Activated naive CD8-positive, alpha-beta T cell (primary cell): ENCODE measurements around the gene PRDM13.

ENCODE experiments used
- H3K27ac Mint-ChIP-seq: one replicate; pipeline ENCODE4 v1.8.0; 2021; ENCODE audit warnings: mixed read lengths
- H3K27me3 Mint-ChIP-seq: one replicate; pipeline ENCODE4 v1.8.0; 2021; ENCODE audit warnings: mixed read lengths
- H3K36me3 Mint-ChIP-seq: one replicate; pipeline ENCODE4 v1.8.0; 2021; ENCODE audit warnings: mixed read lengths
- H3K4me1 Mint-ChIP-seq: one replicate; pipeline ENCODE4 v1.8.0; 2021; ENCODE audit warnings: low read depth, mixed read lengths
- H3K4me3 Mint-ChIP-seq: one replicate; pipeline ENCODE4 v1.8.0; 2021; ENCODE audit warnings: mild to moderate bottlenecking, mixed read lengths
- H3K9me3 Mint-ChIP-seq: one replicate; pipeline ENCODE4 v1.8.0; 2021; ENCODE audit warnings: low read depth, mixed read lengths

PRDM13 gene

GRCh38 chr6:99606656-99607415 lies at the start of gene PRDM13:
Gene PRDM13, plus strand, starts transcription at chr6:99606833. Its CDS starts 202 bp downstream, at chr6:99607035.
- H3K4me3 Mint-ChIP-seq = no peak within 1 kb of the TSS
- H3K27ac Mint-ChIP-seq = no peak within 1 kb of the TSS
- peaks cover 3% of the 10 kb centered on the region for H3K9me3 Mint-ChIP-seq
- H3K27me3 Mint-ChIP-seq = peaks cover 64% of the 10 kb centered on the region
- H3K36me3 Mint-ChIP-seq = no peaks in the 10 kb centered on the region
- H3K4me1 Mint-ChIP-seq = peaks cover 54% of the 10 kb centered on the region

DNA sequence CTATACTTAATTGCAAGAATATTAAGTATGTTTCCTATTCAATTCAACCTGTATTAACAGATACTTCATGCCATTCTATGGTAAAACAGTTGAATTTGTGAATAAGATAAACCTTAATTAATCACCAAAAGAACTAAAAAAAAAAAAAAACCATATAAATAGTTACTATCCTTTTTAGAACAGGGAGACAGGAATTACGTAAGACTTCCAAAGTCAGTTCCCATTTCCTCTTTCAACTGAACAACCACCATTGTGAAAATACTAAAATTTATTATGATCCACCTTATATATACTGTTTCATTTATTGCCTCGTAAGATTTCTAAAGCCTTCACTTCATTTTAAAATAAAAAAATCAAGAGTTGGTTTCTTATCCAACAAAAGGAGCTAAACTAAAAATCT lies 47.6 kb upstream of the PRDM13 start:
- no peak overlapping the region for H3K4me3 Mint-ChIP-seq
- no peak overlapping the region for H3K27ac Mint-ChIP-seq
- peaks cover 8% of the 10 kb centered on the region for H3K36me3 Mint-ChIP-seq
- no peaks in the 10 kb centered on the region for H3K27me3 Mint-ChIP-seq
- H3K4me1 Mint-ChIP-seq = peaks cover 12% of the 10 kb centered on the region
- H3K9me3 Mint-ChIP-seq = no peaks in the 10 kb centered on the region

DNA sequence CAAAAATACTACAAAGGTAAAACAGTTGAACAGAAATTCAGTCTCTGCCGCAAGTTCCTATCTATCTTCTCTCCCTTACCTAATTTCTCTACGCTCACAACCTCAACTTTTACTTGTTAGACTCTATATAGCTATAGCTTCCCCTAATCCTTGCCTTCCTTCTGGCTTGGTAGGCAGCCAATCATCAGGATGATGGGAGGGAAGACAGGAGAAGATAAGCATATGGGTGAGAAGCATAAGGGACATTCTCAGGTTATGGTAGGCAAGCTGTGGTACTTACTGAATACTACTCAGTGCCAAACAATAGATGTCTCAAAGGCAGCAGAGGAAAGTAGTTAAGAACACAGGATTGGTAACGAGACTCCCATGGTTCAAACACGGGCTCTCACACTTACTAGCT lies 46.0 kb upstream of the PRDM13 start:
- Mint-ChIP-seq H3K4me3 (no peak overlapping the region), H3K4me1 (peaks cover 22% of the 10 kb centered on the region), H3K36me3 (peaks cover 6% of the 10 kb centered on the region), H3K9me3 (no peaks in the 10 kb centered on the region), H3K27me3 (no peaks in the 10 kb centered on the region), H3K27ac (no peak overlapping the region)

GRCh38 chr6:99563056-99563723 lies 43.4 kb upstream of the PRDM13 start:
- H3K27me3 Mint-ChIP-seq = no peaks in the 10 kb centered on the region
- no peak overlapping the region for H3K27ac Mint-ChIP-seq
- H3K9me3 Mint-ChIP-seq = no peaks in the 10 kb centered on the region
- H3K4me1 Mint-ChIP-seq = peaks cover 42% of the 10 kb centered on the region
- H3K36me3 Mint-ChIP-seq = no peaks in the 10 kb centered on the region
- no peak overlapping the region for H3K4me3 Mint-ChIP-seq

DNA sequence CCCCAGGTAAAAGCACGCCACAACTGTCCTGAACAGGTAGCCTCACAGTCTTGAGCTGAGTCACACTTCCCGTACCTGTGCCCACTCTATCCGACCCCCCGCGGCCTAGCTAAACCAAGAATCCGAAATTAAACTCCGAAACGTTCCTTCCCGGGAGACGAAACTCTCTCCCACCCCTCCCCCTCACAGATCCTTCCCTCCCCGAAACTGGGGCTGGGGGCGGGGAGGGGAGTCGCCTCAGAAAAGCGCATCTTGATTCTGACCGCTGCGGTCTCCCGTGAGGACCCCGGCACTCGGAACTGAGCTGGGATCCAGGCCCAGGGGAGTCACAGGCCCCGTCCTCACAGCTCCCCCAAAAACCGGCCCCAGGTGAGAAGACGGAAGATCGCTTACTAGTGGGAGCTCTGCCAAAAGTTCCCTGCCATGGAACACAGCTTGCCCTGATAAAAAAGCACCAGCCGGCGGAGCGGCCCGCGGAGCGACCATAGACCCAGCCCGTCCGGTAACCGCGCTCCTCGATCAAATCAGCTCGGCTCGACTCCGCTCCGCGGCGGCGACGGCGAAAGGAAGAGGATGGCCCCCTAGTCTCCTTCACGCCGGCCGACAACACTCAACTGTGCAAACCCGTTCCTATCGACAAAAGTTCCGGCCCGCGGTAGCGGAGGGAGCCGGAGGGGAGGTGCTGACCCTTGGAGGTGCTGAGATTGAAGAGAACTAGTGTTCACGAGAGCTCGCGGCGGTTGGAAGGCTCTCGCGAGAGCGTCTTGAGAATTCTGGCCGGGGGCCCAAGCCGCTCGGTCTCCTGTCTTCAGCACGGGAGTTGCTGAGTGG lies 38.3 kb upstream of the PRDM13 start, which contains the start of gene CCNC:
CCNC (minus strand) TSS at position 558 of the 831 bp plus-strand sequence; CDS start at position 425, 133 bp downstream.
- H3K9me3 Mint-ChIP-seq = no peaks in the 10 kb centered on the region
- H3K4me1 Mint-ChIP-seq = peaks cover 36% of the 10 kb centered on the region
- H3K27me3 Mint-ChIP-seq = no peaks in the 10 kb centered on the region
- H3K4me3 Mint-ChIP-seq = peak within 1 kb of the TSS; percentile 100
- peak within 1 kb of the TSS; percentile 96 for H3K27ac Mint-ChIP-seq
- no peaks in the 10 kb centered on the region for H3K36me3 Mint-ChIP-seq

DNA sequence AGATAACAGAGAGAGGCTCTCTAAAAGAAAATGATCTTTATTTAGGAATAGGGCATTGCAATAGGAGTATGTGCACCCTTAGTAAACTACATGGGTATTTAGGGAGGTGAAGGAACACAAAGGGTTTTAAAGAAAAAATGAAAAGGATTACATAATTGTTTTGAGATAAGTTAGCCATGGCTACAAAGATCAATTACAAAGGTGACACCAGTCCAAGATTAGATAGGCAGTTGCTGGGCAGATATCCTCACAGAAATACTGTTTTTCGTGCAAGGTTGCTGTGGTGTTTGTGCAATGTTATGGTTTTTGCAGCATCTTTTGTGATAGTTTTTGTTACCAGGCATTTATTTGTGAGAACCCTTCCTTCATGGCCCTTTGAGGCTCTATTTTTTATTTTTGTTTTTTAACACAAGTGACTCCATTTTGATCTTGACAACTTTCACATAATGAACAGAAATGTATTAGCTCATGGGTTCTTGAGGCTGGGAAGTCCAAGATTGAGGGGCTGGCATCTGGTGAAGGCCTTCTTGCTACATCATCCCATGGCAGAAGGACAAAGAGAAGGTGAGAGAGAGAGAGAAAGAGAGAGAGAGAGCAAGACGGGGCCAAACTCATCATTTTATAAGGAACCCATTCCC lies 32.5 kb upstream of the PRDM13 start:
- H3K9me3 Mint-ChIP-seq = no peaks in the 10 kb centered on the region
- peaks cover 8% of the 10 kb centered on the region for H3K27me3 Mint-ChIP-seq
- H3K4me1 Mint-ChIP-seq = no peaks in the 10 kb centered on the region
- no peak overlapping the region for H3K4me3 Mint-ChIP-seq
- no peaks in the 10 kb centered on the region for H3K36me3 Mint-ChIP-seq
- no peak overlapping the region for H3K27ac Mint-ChIP-seq

DNA sequence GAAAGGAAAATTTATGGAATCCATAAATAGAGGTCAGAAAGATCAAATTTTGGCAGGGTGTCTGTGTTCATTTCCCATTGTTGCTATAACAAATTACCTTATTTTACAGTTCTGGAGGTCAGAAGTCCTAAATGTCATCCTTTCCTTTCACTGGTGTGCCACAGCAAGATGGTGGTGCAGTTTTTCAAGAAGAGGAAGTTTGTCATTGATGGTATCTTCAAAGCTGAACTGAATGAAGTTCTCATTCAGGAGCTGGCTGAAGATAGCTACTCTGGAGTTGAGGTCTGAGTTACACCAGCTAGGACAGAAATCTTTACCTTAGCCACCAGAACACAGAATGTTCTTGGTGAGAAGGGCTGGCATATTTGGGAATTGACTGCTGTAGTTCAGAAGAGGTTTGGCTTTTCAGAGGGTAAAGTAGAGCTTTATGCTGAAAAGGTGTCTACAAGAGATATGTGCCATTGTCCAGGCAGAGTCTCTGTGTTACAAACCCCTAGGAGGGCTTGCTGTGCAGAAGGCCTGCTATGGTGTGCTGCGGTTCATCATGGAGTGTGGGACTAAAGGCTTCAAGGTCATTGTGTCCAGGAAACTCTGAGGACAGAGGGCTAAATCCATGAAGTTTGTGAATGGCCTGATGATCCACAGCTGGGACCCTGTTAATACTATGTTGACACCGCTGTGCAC lies 30.9 kb upstream of the PRDM13 start:
- Mint-ChIP-seq H3K9me3 (no peaks in the 10 kb centered on the region), H3K27me3 (peaks cover 13% of the 10 kb centered on the region), H3K4me1 (no peaks in the 10 kb centered on the region), H3K4me3 (no peak overlapping the region), H3K36me3 (no peaks in the 10 kb centered on the region), H3K27ac (no peak overlapping the region)

GRCh38 chr6:99579781-99580180 lies 26.9 kb upstream of the PRDM13 start:
- H3K4me1 Mint-ChIP-seq = no peaks in the 10 kb centered on the region
- no peak overlapping the region for H3K4me3 Mint-ChIP-seq
- H3K27ac Mint-ChIP-seq = no peak overlapping the region
- peaks cover 26% of the 10 kb centered on the region for H3K27me3 Mint-ChIP-seq
- H3K36me3 Mint-ChIP-seq = no peaks in the 10 kb centered on the region
- H3K9me3 Mint-ChIP-seq = no peaks in the 10 kb centered on the region

DNA sequence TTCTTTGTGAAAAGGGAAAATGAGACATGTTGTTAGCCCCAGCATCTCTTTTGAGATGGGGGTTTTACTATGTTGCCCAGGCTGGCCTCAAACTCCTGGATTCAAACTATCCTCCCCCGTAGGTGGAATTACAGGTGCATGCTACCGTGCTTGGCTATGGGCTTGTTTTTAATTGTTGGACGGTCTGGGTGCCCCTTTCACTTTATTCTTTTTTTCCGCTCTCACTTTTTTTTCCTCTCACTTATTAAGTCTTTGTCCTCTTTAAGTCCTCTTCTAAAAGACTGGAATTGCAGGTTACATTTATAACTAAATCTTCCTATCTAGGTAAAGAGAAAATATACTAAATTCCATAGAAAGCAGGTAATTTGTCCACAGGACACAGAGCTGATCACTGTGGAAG lies 18.8 kb upstream of the PRDM13 start:
- Mint-ChIP-seq H3K27me3 (peaks cover 41% of the 10 kb centered on the region), H3K4me1 (peaks cover 30% of the 10 kb centered on the region), H3K27ac (no peak overlapping the region), H3K9me3 (no peaks in the 10 kb centered on the region), H3K36me3 (no peaks in the 10 kb centered on the region), H3K4me3 (peak overlapping the region; percentile 89)

DNA sequence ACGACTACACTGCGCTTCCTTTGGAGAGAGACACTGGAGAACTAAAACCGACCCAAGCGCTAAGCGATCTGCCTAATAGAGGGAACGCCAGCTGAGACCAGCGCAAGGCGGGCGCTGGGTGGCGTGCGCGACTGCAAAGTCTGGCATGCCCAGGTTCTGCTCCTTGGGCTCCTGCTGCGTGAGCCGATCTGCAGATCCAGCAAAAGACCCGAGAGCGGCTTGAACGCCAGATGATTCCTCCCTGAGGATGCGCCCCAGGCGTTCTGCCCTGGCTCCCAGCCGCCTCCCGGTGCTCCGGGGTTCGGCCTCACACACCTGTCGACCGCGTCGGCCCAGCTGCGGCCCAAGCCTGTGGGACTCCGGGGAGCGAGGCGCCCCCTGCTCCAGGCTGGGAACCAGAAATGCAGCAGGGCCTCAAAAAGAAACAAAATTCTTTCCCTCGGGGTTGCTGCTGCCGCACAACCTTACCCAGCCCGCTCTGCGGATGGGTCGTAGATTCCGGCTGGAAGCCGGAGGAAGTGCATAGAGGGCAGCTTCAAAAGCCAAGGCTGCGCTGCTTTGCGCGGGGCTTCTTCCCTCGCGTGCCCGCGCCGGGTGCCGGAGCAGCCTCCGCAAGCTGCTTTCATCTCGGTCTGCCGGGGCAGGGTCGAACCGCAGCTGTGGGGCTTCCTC lies 17.9 kb upstream of the PRDM13 start:
- H3K27me3 Mint-ChIP-seq = peaks cover 42% of the 10 kb centered on the region
- H3K4me1 Mint-ChIP-seq = peaks cover 30% of the 10 kb centered on the region
- H3K4me3 Mint-ChIP-seq = peak overlapping the region; percentile 89
- H3K36me3 Mint-ChIP-seq = no peaks in the 10 kb centered on the region
- no peak overlapping the region for H3K27ac Mint-ChIP-seq
- H3K9me3 Mint-ChIP-seq = no peaks in the 10 kb centered on the region

DNA sequence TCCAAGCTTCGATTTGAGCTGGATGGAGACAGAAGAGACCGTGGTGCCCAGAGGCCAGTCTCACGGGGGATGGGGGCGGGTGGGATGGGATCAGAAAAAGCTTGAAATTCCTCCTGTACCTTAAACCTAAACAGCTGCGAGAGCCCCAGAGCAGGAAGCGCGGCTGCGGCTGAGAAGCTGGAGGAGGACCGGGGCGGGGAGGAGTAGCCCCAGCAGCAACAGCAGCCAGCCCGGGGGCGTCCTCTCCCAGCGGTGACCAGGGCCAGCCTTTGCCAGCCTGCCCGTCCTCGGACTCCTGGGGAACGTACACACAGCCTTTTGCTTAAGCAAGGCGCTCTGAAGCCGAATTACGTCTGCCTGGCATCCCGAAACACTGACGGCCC lies 17.4 kb upstream of the PRDM13 start:
- H3K9me3 Mint-ChIP-seq = no peaks in the 10 kb centered on the region
- H3K4me1 Mint-ChIP-seq = peaks cover 30% of the 10 kb centered on the region
- H3K27ac Mint-ChIP-seq = no peak overlapping the region
- H3K27me3 Mint-ChIP-seq = peaks cover 45% of the 10 kb centered on the region
- peak overlapping the region; percentile 89 for H3K4me3 Mint-ChIP-seq
- H3K36me3 Mint-ChIP-seq = no peaks in the 10 kb centered on the region

DNA sequence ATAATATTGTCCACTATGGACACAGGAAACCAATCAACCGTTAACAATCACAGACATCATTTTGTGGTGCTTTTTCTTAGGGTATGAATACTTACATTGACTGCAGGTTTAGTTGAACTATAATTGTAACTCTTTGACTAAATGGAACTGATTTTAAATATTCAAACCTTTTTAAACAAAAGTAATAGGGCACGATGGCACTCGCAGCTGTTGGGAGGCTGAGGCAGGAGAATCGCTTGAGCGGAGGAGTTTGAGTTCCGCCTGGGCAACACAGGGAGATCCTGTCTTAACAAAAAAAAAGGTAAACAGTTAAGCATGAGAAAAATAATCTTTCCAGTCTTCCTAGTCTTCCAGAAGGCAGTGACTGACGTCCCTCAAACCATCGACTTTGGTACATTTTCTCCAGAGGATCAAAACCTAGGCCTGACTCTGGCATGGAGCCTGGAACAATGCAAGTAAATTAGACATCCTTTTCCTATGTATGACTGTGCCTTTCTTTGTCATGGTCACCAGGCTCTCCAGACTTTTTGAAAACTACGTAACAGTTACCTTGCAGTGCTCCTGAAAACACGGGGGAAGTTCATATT lies 16.6 kb upstream of the PRDM13 start:
- Mint-ChIP-seq H3K27me3 (peaks cover 42% of the 10 kb centered on the region), H3K4me3 (peak overlapping the region; percentile 89)

GRCh38 chr6:99590728-99591672 lies 15.6 kb upstream of the PRDM13 start:
- Mint-ChIP-seq H3K27ac (no peak overlapping the region), H3K9me3 (peaks cover 5% of the 10 kb centered on the region), H3K4me3 (peak overlapping the region; percentile 38), H3K36me3 (peaks cover 2% of the 10 kb centered on the region), H3K4me1 (peaks cover 30% of the 10 kb centered on the region), H3K27me3 (peaks cover 48% of the 10 kb centered on the region)

More for the DNA sequence above, 16.6 kb upstream of the PRDM13 start:
- H3K9me3 Mint-ChIP-seq = no peaks in the 10 kb centered on the region
- no peak overlapping the region for H3K27ac Mint-ChIP-seq
- H3K4me1 Mint-ChIP-seq = peaks cover 30% of the 10 kb centered on the region
- H3K36me3 Mint-ChIP-seq = no peaks in the 10 kb centered on the region
